Fibroblast of gingiva (primary cell): ENCODE data around the gene REM2.
"Not testable (repeated sequence)": the region's sequence is repeated elsewhere in the genome, so short reads cannot be mapped to it uniquely, and the experiment has no call there.

Source experiments
- DNase-seq: peaks from one replicate; pipeline ENCODE4 v3.0.0-alpha.2; 2011; ENCODE audit warnings: low read depth

The REM2 gene

GRCh38 chr14:22896760-22897159, 13.7 kb downstream of the REM2 start:
- no peak for DNase-seq

DNA sequence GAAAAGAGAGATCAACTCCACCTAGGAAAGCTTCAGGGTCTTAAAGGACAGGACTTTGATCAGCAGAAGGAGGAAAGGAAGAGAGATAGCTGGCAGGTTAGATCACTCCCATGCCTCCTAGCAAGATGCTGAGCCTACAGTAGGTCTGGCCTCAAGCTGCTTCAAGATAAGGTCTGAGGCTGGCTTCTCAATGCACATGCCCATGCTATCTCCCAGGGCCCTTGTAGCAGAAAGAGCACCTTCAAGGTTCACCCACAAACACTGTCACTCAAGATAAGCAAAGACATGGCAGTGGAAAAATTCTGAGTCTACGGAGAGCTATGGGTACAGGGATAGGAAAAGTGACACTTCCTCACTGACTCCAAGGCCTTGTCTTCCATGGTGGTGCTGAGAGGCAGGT, 14.3 kb downstream of the REM2 start:
- DNase-seq: no peak

DNA sequence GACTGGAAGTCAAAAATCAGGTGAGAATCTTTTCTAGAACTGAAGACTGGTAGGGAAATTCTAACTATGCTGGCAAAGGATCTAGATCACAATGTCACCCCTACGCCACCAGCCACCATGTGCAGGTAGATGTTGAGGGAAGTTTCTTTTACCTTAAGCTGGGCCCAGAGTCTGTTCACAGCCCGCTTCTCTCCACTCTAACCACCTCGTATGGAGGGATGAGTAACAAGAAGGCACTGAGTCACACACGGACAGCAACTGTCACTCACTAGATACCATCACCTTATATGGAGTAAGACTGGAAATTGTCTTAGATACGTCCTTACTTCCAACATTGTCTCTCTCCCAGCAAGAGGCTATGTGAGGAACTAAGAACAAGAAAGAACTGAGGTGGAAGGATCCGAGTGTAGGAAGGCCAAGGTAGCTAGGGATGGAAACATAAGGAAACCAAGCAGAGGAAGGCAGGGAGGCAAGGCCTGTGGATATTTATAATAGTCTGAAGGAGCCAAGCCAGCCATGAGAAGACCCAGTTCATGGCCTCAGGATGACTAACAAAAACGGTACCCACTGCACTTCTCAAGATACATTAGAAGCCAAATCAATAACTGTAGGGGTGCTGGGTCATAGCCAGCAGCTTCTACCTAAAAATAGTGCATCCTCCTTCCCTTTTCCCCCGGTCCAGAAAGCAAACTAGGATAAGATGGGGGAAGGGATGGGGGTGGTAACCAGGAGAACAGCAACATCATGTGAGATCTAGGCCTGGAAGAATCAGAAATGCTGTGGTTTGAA, 15.5 kb downstream of the REM2 start:
- peak; percentile 39 for DNase-seq

DNA sequence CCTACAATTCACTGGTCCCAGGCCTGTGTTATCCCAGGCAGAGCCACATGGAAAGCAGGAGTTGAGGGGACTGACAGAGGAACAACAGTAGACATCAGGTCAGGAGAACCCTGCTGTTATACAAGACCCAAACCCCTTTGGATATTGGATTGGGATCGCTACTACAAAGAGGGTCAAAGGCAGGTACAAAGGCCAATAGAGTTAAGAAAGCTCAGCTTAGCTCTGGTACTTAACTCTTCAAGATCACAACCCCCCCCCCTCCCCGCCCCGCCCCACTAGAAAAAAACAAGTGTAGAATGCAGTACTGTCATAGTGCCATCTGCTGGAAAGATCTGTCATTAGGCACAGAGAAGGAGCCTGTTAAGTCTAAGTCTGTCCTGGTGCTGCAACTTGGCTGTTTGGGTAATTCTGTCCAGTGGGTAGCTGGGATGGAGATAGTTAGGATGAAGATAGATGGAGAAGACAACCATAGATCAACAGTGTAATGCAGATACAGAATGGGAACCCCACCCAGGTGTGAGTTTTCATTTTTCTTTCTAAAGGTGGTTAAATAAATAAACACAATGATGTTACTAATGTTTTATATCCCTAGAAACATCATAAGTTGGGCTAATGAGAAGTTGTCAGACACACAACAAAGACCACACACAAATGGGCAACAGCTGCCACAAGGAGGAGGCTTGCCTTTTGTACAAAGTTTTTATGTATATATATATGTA, 17.2 kb downstream of the REM2 start:
- peak; percentile 64 for DNase-seq

- no peak for DNase-seq
Observed at GRCh38 chr14:22901799-22902198, 18.8 kb downstream of the REM2 start.

DNA sequence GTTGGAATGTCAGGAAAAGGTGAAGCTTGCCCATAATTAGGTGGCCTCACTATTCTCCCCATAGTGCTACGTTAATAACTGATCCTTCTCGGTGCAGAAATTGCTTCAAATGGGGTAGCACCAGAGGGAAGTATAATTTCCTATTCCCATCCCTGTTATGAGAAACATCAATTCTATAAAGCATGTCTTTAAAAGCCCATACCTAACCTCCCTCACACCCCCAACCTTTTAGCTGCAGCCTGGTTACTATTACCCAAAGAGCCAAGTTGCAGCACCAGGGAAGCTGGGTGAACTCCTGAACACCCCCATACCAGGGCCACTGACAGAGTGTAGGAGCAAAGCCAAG, 20.7 kb downstream of the REM2 start:
- DNase-seq: no peak

GRCh38 chr14:22905627-22906026, 22.6 kb downstream of the REM2 start:
- DNase-seq: no peak

DNA sequence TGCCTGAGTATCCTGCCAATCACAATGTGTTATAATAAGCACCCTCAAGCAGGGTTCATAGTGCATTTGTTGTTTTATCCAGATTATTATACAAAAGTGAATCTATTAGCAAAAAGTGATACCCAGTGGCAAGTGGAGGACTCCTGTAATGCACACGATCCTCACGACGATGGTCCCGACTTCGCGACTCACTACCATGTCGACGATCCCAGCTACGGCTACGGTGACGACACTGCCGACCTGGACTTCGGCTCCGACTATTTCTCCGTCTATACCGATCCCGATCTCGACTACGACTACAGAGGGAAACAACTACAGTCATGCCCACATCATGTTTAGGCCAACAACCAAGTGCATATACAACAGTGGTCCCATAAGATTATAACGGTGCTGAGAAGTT, 23.1 kb downstream of the REM2 start:
- no peak for DNase-seq

DNA sequence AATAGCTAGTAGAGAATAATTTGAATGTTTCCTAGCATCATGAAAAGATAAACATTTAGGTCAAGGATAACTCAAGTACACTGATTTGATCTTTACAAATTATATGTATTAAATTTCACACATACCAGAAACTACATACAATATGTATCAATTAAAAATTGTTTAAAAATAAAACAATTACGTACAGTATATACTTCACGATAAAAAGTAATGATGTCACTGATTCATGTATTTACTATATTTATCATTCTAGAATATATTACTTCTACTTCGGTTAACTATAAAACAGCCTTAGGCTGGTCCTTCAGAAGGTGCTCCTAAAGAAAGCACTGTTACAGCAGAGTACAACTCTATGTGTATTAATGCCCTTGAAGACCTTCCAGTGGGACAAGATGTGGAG, 24.4 kb downstream of the REM2 start:
- DNase-seq: no peak

DNA sequence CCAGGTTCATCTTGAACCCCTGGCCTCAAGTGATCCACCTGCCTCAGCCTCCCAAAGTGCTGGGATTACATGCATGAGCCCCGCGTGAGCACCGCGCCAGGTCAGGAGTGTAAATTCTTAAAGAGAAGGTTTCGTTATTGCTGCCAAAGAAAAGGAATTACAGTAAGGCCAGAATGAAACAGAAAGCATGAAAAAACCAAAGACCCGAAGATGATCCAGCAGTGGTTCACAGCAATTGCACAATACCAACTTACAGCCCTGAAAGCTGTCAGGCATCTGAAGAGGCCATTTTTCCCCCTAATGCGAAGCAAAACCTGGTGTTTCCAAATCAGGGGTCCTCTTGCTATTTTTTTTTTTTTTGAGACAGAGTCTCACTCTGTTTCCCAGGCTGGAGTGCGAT, 25.6 kb downstream of the REM2 start:
- DNase-seq: peak; percentile 49

GRCh38 chr14:22910916-22911315, 27.9 kb downstream of the REM2 start:
- no peak for DNase-seq

DNA sequence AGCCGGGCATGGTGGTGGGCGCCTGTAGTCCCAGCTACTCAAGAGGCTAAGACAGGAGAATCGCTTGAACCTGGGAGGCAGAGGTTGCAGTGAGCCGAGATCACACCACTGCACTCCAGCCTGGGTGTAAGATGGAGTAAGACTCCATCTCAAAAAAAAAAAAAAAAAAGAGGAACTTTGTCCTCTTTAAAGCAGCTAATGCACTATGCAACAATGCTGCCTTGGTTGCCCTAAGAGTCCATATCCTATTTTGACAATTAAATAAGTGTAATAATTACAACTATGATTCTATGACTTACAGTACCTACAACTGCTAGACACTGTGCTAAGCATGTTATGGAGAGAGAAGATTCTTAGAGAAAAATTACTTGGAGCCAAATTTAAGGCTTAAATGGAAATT, 31.8 kb downstream of the REM2 start:
- DNase-seq: not testable (repeated sequence)

GRCh38 chr14:22915886-22916521, 33.0 kb downstream of the REM2 start:
- DNase-seq: peak; percentile 77

DNA sequence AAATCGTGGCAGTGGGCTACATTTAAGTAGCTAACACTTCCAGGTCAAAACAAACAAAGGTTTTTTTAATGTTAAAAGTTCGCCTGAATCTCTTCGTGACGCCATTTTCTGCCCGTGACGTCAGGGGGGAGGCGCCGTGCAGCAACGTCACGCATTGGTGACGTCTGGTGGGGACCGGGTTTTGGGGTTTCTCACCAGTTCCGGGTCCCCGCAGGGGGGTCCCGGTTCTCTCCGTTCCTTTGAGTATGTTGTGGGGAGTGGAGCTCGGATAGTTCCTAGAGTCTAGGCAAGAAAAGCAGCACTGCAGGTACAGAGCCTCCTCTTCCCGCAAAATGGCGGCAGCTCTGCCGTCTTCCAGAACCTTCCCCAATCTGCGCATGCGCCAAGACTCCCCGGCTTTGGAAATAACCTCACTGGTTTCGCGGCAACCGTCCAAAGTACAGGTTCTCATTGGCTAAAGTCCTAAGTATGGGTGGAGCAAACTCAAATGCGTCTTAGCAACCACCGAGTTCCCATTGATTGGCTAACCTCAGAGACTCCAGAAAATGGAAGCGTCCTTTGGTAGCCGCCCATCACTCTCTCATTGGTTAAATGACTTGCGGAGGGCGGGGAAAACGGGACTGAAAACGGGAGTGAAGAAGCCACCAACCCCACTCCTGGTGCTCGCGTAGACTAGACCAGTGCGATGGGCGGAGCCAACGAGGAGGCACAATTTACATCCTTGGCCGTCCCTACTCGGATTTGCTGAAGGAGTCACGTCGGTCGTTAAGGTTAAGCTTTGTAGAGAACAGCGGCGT, 36.0 kb downstream of the REM2 start, which contains the start of gene RBM23:
TSS of gene RBM23 (minus strand) at position 346 of the 797 bp plus-strand sequence.
- DNase-seq: peak; percentile 100

DNA sequence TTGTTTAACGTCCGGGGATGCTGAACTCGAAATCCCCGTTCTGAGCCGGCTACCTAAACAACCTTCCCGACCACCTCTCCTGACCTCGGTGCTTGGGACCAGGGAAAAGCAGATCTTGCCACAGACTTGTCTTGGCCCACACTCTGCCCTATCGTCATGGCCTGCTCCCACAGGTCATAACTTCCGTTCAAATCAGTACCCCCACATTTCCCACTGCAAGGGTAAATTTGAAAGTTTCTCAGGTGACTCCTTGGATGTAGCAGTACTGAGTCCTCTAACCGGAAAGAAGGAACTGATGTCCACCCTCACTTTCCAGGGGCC, 36.5 kb downstream of the REM2 start:
- no peak for DNase-seq

DNA sequence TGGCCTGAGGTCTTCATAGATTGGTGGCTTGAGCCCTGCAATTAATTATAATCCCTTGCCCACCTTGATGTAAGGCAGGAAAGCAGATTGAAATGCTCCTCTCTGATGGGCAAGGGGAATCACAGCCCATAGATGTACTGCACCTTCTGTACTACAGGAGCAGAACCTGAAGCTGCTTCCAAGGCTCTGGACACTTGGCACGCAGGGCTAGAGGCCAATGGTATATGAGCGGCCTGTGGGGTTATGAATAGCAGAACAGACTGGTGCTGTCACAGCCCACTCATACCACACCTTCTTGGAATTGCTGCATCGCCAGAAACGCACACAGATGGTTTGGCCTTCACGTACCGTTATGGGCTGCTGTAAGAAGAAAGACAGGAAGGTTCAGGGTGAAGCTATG, 37.7 kb downstream of the REM2 start:
- no peak for DNase-seq

DNA sequence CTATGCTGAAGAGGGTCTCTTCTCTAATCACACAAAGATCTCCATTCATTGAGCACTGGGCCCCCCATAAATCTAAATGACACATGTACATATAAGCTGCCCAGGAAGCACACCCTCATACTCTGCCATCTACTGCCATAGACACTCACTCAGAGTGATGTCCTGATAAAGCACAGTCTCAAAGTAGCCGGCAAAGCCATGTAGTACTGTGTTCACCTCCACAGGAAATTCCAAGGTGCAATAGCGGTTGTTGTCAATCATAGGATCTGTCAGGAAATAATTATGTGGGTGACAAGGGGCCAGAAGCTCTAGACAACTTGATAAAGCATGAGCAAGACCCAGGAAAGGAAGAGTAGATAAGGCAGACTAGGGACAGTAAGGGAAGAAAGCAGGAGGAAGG, 39.3 kb downstream of the REM2 start:
- no peak for DNase-seq

DNA sequence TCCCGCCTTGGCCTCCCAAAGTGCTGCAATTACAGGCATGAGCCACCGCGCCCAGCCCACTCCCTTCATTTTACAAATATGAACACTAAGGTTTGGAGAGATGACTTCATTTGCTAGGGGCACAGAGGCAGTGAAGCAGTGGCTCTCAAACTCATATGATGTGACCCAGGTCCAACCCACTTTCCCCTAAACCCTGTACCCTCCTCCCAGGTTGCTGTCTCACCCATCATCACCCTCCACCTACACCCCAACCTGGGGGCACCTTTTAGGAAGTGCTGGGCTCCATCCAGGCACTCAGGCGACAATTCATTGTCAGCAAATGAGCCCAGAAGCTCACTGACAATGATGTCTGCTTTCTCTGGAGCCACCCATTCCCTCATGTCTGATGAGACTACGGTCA, 40.7 kb downstream of the REM2 start:
- DNase-seq: no peak

GRCh38 chr14:22925513-22925912, 42.5 kb downstream of the REM2 start:
- DNase-seq: no peak

DNA sequence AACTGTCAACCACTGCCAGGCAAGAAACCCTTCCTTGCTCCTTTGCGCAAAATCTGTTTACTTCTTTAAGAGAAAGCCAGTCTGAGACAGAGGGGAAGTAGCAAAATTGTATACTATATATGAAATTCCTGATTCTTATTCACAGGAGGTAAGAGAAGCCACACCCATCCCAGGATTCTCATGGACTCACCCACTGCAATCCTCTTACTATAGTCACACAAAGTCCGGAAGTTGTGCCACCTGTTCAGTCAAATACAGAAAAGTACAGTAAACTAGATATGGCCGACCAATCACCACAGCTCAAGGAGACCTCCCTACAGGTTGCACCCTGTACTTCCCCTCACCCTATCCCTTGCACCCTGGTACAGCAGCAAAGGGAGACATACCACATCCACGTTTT, 43.3 kb downstream of the REM2 start:
- no peak for DNase-seq

GRCh38 chr14:22928237-22929103, 45.4 kb downstream of the REM2 start:
- no peak for DNase-seq
